Measurements from ENCODE around the gene TGFBRAP1.
"Not testable (repeated sequence)": the region's sequence is repeated elsewhere in the genome, so short reads cannot be mapped to it uniquely, and the experiment has no call there.

TGFBRAP1 gene

GRCh38 chr2:105283532-105283931 is 46.0 kb downstream of the TGFBRAP1 start:
- no peak for DNase-seq

- no peak for DNase-seq
Measured at GRCh38 chr2:105280281-105280680, 49.3 kb downstream of the TGFBRAP1 start.

- DNase-seq: no peak
Measured at GRCh38 chr2:105279126-105279525, 50.4 kb downstream of the TGFBRAP1 start.

GRCh38 chr2:105278654-105279053 is 50.9 kb downstream of the TGFBRAP1 start:
- DNase-seq: no peak

- no peak for DNase-seq
Measured at GRCh38 chr2:105274046-105274445, 55.5 kb downstream of the TGFBRAP1 start.

- DNase-seq: no peak
Measured at GRCh38 chr2:105272176-105272575, 57.4 kb downstream of the TGFBRAP1 start.

GRCh38 chr2:105271393-105272045 is 58.0 kb downstream of the TGFBRAP1 start:
- no peak for DNase-seq

- no peak for DNase-seq
Measured at GRCh38 chr2:105269426-105269825, 60.1 kb downstream of the TGFBRAP1 start.

GRCh38 chr2:105262651-105263091 is 66.9 kb downstream of the TGFBRAP1 start:
- no peak for DNase-seq

- no peak for DNase-seq
Measured at GRCh38 chr2:105261061-105261460, 68.5 kb downstream of the TGFBRAP1 start.

GRCh38 chr2:105258835-105259350 is 70.6 kb downstream of the TGFBRAP1 start:
- DNase-seq: no peak

GRCh38 chr2:105257981-105258380 is 71.6 kb downstream of the TGFBRAP1 start:
- DNase-seq: no peak

GRCh38 chr2:105256431-105257047 is 73.0 kb downstream of the TGFBRAP1 start:
- no peak for DNase-seq

- no peak for DNase-seq
Measured at GRCh38 chr2:105255979-105256378, 73.6 kb downstream of the TGFBRAP1 start.

- no peak for DNase-seq
Measured at GRCh38 chr2:105254531-105255210, 74.9 kb downstream of the TGFBRAP1 start.

GRCh38 chr2:105252271-105252670 is 77.3 kb downstream of the TGFBRAP1 start:
- DNase-seq: no peak

GRCh38 chr2:105251016-105251648 is 78.4 kb downstream of the TGFBRAP1 start:
- DNase-seq: not testable (repeated sequence)

- no peak for DNase-seq
Measured at GRCh38 chr2:105249891-105250290, 79.6 kb downstream of the TGFBRAP1 start.

- DNase-seq: no peak
Measured at GRCh38 chr2:105249181-105249580, 80.4 kb downstream of the TGFBRAP1 start.

- DNase-seq: no peak
Measured at GRCh38 chr2:105248316-105249070, 81.0 kb downstream of the TGFBRAP1 start.

GRCh38 chr2:105244451-105244850 is 85.1 kb downstream of the TGFBRAP1 start:
- DNase-seq: no peak

All from nucleus accumbens (tissue), 56 donors.